Measurements from ENCODE around the gene CCDC174. TPM values are rescaled to one million over a fixed set of nuclear protein-coding genes. Genes with fewer than 3 reads are reported as not detected.

The CCDC174 gene
- polyA plus RNA-seq, 1 experiment: 13.9 TPM

DNA sequence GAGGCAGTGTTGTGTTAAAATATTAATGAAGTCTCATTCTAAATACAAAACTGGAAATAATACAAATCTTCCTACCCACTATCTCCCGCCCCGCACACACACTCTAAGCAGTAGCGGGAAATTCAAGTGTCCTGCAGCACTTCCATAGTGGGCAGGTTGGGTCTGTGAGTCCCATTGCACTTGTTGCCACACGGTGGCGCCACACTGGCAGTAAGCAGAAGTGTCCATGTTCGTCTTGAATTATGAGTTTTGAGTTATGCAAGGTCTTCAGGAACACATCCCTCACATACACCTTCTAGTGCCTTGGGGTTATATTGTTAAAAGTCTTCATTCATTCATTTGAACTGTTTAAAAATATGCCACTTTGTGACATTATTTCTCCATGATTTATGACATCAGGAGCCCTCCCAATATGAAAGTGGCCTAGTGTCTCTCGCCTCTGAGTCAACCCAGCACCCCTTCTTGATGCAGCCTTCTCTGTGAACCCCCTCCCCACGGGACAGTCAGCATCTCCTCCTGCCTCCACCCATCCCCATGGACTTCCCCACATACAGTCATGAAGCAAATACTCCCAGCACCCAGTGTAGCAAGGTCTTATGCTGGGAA is 17.6 kb upstream of the CCDC174 start:
- ChIA-PET POLR2A (no interaction called here), CTCF (no interaction called here)
- no peaks in the 10 kb centered on the region for H3K27me3 ChIP-seq (ENCODE audit: control insufficient read depth, insufficient read depth, low read length)
- peaks cover under 1% of the 10 kb centered on the region; the same call in 1 of the 2 replicates for H3K9me3 ChIP-seq (ENCODE audit: control insufficient read depth, insufficient read depth, low read length)
- no peak overlapping the region for H3K27ac ChIP-seq (ENCODE audit: low read depth, low read length)
- peak; percentile 7 for DNase-seq (ENCODE audit: low read depth, low spot score)
- TF ChIP-seq, protein P1, sequence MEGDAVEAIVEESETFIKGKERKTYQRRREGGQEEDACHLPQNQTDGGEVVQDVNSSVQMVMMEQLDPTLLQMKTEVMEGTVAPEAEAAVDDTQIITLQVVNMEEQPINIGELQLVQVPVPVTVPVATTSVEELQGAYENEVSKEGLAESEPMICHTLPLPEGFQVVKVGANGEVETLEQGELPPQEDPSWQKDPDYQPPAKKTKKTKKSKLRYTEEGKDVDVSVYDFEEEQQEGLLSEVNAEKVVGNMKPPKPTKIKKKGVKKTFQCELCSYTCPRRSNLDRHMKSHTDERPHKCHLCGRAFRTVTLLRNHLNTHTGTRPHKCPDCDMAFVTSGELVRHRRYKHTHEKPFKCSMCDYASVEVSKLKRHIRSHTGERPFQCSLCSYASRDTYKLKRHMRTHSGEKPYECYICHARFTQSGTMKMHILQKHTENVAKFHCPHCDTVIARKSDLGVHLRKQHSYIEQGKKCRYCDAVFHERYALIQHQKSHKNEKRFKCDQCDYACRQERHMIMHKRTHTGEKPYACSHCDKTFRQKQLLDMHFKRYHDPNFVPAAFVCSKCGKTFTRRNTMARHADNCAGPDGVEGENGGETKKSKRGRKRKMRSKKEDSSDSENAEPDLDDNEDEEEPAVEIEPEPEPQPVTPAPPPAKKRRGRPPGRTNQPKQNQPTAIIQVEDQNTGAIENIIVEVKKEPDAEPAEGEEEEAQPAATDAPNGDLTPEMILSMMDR (IDR thresholded peaks at IDR 0.05; ENCODE audit: low read depth, low read length): peak; percentile 56
- H3K4me3 ChIP-seq (ENCODE audit: low read depth, low read length): no peak overlapping the region

DNA sequence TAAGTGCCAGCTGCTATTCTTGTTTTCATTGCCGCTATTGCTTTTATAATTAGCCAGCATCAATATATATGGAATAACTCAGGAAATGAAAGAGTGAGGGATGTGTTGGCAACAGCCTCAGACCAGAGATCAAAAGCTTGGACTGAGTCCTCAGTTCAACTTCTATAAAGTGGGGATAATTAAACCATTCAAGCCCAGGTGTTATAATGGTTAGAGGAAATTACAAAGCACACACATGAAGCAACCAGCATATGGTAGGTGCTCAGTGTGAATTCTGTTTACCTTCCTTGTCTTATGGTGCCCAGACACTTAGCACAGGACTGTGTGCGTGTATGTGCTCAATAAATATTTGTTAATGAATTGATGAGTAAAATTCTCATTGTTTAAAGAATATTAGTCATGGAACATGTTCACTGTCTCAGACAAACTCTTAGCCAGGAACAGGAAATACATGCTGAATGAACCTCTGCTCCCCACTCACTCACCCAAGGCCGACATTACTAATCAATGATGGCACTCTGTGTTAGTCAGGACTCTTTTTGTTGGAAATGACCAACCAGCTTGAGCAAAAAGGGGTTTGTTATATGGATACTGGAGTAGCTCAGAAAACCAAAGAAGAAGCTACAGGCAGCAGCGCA is 16.7 kb upstream of the CCDC174 start:
- Histone ChIP-seq H3K4me3 (ENCODE audit: low read depth, low read length) (no peak overlapping the region), H3K27ac (ENCODE audit: low read depth, low read length) (no peak overlapping the region), H3K27me3 (ENCODE audit: control insufficient read depth, insufficient read depth, low read length) (peaks cover 2% of the 10 kb centered on the region), H3K9me3 (ENCODE audit: control insufficient read depth, insufficient read depth, low read length) (no peaks in the 10 kb centered on the region)
- CTCF ChIA-PET: interaction anchor here (0.9 to 1.5 kb wide), 2 partner anchors 17 to 18 kb away, joined by 3 read pairs; no protein-coding TSS in a partner anchor
- DNase-seq (ENCODE audit: low read depth, low spot score): no peak
- TF ChIP-seq, protein P1 (IDR thresholded peaks at IDR 0.05; ENCODE audit: low read depth, low read length): no peak
- POLR2A ChIA-PET: no interaction called here

DNA sequence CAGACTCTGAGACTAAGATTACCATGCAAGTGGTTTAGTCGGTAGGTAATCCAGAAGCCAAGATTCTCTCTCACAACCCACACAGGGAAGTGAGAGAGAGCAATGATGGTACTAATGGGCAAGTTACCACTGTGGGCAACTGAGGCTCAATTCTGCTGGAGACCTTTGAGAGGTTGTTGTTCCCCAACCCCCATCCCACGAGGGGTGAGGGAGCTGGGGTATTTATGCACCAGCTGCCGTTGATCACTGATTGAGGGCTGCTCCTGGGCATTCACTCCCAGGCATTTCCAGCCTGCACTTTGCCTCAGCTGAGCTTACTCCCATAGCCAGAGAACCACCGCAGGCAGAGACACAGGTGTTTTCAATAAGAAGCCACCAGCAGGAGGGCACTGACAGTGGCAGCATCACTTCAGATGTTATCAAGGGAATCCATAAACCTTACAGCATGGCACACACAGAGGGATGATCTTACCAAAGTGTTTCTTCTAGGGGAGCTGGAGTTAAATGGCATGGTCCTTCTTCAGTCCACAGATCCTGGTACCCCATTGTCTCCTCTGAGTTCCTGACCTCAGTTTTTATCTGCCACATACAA is 15.0 kb upstream of the CCDC174 start:
- DNase-seq (ENCODE audit: low read depth, low spot score): no peak
- peaks cover 4% of the 10 kb centered on the region for H3K27me3 ChIP-seq (ENCODE audit: control insufficient read depth, insufficient read depth, low read length)
- CTCF ChIA-PET: no interaction called here
- no peaks in the 10 kb centered on the region for H3K9me3 ChIP-seq (ENCODE audit: control insufficient read depth, insufficient read depth, low read length)
- POLR2A ChIA-PET: no interaction called here
- no peak overlapping the region for H3K4me3 ChIP-seq (ENCODE audit: low read depth, low read length)
- TF ChIP-seq, protein P1 (IDR thresholded peaks at IDR 0.05; ENCODE audit: low read depth, low read length): no peak
- no peak overlapping the region for H3K27ac ChIP-seq (ENCODE audit: low read depth, low read length)

DNA sequence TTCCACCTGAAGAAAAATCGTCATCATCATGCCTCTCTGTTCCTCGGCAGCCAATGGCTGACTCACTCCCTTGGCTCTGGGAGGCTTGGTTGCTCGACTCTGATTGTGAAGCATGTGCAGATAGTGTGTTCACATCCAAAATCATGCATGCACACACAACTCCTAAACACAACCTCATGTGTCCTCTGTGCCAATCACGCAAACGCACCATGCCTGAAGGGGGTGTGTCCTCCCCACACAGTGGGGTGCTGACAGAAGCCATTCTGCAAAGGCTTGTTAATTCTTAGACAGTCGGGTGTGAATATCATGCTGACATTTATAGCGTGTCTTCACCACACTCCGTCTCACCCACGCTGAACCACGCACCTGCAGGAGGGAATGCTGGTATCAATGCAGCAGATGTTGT is 11.4 kb upstream of the CCDC174 start:
- H3K4me3 ChIP-seq (ENCODE audit: low read depth, low read length): no peak overlapping the region
- POLR2A ChIA-PET: no interaction called here
- DNase-seq (ENCODE audit: low read depth, low spot score): no peak
- CTCF ChIA-PET: no interaction called here
- no peaks in the 10 kb centered on the region for H3K9me3 ChIP-seq (ENCODE audit: control insufficient read depth, insufficient read depth, low read length)
- TF ChIP-seq, protein P1 (IDR thresholded peaks at IDR 0.05; ENCODE audit: low read depth, low read length): no peak
- H3K27me3 ChIP-seq (ENCODE audit: control insufficient read depth, insufficient read depth, low read length): peaks cover 8% of the 10 kb centered on the region
- H3K27ac ChIP-seq (ENCODE audit: low read depth, low read length): no peak overlapping the region

DNA sequence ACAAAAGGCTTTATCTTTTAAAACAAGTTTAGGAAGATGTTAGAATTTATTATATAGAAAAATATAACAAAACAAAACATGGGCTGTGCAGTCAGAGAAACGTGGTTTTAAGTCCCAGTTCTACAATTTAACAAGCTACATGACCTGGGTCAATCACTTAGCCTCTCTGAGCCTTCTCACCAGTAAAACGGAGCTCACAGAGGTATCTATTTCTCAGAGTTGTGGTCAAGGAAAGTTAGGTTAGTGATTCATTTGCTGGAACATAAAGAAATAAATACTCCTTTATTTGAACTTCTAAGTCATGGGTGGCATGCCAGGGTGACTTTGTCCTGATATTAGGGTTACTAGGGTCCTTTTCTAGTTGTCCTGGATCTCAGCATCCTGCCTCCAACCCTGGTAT is 10.8 kb upstream of the CCDC174 start:
- CTCF ChIA-PET: no interaction called here
- DNase-seq (ENCODE audit: low read depth, low spot score): no peak
- Histone ChIP-seq H3K27ac (ENCODE audit: low read depth, low read length) (no peak overlapping the region), H3K4me3 (ENCODE audit: low read depth, low read length) (no peak overlapping the region), H3K27me3 (ENCODE audit: control insufficient read depth, insufficient read depth, low read length) (peaks cover 8% of the 10 kb centered on the region), H3K9me3 (ENCODE audit: control insufficient read depth, insufficient read depth, low read length) (no peaks in the 10 kb centered on the region)
- POLR2A ChIA-PET: no interaction called here
- TF ChIP-seq, protein P1 (IDR thresholded peaks at IDR 0.05; ENCODE audit: low read depth, low read length): no peak
